GM19351 (cell line): ENCODE data around the gene PDIA6.
A peak's percentile ranks its signal among the peaks of the same experiment; 100 is the strongest.
"Not testable (repeated sequence)": the region's sequence is repeated elsewhere in the genome, so short reads cannot be mapped to it uniquely, and the experiment has no call there.

Experiments used
- ATAC-seq: cut with Tn5 transposase; IDR thresholded peaks from one replicate; pipeline ENCODE4 v1.9.1; 2021; ENCODE audit warnings: mild to moderate bottlenecking, moderate library complexity; ENCODE audit not compliant: unreplicated experiment

The PDIA6 gene

DNA sequence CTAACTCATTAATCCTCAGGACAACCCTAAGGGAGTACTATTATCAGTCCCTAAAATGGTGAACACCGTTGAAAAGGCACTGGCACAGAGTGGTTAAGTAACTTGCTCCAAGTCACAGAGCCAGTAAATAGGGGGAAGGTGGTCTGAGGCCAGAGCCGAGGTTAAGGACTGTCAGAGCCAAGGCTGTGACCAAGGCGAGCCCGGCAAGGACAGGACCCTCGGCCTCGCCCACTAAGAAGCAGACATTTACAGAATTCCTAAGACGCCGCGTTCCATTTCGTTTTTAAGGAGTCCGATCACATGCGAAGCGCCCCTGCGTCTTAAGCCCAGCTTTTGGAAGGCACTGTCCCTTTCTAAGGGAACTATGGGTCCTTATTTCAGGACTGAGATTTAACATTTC lies 1.1 kb downstream of the PDIA6 start:
- no peak for ATAC-seq

DNA sequence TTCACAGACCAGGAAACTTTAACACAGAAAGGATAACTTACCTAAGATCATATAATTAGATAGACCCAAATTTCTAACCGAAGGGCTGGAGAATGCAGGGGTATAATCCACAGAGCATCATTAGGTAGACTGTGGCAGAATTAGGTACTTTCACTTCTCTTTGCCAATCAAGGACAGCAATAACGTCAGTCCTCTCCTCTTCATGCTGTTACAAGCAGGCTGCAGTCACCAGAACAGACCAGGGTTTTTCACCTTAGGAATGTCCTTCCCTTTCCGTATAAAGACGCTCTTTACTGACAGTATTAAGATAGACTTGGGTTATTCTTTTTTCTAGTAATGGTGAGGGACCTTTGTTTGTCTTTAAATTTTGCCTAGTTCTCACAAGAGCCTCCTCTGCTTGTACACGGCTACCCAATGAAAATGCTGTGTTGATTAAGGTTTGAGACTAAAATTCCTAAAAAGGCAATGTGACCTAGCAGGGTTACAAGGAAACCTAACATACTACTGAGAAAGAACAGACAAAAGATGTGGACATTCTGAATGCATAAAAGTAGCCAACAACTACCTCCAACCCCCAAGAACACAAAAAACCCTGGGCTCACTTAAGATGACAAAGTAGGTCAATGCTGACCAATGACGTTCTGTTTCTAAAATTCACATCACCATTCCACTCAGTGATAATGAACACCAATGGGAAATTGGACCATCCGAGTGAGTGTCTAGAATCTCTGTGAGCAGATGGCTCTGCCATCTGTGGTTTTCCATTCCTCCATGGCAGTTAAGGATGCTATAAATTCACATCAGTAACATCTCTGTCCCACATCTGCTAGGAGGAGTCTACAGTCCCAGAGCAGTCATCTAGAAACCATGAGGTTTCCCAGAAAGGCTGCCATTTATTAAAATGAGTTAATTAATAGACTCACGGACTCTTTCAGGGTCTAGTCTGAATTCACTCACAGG lies 2.1 kb downstream of the PDIA6 start:
- ATAC-seq: peak; percentile 30

DNA sequence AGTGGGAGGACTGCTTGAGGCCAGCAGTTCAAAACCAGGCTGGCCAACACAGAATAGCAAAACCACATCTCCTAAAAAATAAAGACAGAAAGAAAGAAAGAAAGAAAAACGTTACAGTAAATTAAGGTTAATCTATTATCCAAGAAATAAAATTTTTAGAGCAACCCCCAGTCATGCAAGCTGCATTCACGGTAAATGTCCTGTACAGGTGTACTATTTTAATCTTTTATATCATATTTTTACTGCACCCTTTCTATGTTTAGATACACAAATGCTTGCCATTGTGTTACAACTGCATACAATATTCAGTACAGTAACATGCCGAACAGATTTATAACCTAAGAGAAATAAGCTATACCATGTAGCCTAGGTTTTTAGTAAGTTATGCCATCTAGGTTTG lies 6.0 kb downstream of the PDIA6 start:
- ATAC-seq: no peak

DNA sequence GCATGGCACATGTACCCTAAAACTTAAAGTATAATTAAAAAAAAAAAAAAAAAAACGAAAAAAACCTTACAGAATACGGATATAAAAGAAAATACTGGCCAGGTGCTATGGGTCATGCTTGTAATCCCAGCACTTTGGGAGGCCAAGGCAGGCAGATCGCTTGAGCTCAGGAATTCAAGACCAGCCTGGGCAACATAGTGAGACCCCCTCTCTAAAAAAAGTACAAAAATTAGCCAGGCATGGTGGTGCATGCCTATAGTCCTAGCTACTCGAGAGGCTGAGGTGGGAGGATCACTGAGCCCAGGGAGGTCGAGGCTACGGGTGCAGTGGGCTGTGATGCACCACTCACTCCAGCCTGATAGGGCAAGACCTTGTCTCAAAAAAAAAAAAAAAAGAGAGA lies 6.6 kb downstream of the PDIA6 start:
- ATAC-seq: not testable (repeated sequence)

DNA sequence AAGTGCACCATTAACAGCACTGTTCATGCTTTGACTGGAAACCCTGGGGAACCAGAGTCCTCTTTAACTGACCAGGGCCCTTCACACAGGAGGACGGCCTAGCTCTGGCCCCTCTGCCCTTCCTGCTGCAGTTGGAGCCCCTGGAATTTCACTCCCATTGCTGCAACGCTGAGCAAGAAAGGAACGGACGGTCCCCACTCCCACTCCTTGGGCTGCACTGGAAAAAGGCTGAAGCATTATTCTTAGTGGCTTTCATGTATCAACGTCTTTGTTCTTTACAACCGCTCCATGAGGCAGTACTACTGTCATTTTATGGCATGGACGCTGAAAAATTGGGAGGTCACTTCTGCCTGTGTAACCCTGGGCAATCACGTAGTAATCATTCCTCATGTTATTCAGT lies 9.9 kb downstream of the PDIA6 start:
- no peak for ATAC-seq

DNA sequence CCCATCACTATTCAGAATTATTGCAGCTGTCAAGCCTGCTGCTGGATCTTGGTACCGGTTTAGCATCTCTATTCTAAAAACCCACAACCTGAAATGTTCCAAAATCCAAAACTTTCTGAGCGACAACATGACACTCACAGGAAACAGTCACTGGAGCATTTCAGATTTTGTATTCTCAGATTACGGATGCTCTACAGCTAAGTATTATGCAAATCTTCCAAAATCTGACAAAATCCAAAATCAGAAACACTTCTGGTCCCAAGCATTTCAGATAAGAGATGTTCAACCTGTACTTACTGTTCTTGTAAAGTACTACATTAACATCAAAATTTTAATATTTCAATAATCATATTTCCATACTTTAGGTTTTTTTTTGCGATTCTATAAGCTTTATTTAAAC lies 12.4 kb downstream of the PDIA6 start:
- ATAC-seq: no peak

DNA sequence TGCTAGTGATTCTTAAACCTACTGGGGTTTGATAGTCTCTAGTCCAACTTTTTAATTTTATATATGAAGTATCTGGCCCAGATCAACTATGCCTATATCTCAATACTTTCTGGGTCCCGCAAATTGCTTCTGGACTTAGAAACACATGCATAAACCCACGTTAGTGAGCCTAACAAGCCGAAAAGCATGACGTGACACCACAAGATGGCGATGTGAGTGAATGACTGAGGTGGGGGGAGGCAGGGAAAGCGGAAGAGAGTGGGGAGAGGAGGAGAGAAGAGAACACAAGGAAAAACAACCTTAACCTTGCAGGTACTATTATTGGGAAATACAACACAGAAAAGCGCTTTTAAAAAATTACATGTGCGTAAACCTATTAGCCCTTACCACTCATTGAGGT lies 13.8 kb downstream of the PDIA6 start:
- no peak for ATAC-seq

DNA sequence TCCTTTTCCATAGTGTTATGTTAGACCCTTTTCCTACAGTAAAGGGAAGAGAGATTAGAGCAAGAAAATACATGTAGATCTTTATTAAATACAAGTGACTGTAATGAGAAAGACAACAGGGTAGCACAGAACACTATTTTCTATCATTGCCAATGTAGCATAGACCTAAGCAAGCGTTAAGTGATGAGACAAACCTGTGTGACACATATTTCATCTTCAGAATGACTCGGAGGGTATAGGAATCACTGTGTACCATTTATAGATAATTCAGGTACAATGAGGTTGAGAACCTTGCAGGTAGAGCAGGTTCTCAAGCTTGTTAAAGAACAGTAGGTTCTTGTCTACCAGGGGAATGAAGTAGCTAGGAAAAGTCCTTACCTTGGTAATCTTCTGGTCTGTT lies 15.9 kb downstream of the PDIA6 start:
- no peak for ATAC-seq

DNA sequence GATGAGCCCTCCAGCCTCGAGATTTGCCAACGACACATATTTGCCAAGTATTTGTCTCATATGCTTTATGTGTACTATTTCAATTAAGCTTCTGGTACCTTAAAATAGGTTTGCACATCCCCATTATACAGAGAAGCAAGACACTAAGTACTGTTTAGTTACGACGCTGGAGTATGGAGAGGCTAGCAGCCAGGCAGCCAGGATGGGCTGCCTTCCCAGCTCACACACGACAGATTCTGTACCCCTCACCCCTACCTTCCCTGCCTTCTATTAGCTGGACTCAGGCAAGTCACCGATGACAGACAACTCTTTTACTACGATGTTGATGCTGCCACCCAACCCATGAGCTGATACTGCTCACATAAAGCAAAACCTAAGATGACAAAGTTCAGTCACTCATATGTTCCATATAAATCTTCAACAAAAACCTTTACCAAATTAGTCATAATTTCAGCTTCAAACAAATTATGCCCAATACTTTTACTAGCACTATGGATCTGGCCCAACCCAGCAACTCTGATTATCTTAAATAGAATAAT lies 17.0 kb downstream of the PDIA6 start:
- ATAC-seq: no peak

DNA sequence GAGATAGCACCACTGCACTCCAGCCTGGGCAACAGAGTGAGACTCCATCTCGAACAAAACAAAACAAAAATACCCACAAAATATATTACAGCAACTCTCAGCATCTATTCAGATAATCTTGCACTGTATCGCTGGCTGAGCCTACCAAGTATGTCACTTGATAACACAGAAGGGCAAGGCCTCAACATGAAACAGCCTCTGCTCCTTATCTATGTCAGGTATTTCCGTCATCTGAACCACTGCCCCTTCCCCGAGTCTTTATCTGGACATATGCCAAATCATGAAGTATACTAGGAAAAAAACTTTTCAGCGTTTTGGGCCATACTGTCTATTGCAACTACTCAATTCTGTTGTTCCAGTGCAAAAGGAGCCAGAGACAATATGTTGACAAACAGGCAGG lies 17.7 kb downstream of the PDIA6 start:
- ATAC-seq: no peak

DNA sequence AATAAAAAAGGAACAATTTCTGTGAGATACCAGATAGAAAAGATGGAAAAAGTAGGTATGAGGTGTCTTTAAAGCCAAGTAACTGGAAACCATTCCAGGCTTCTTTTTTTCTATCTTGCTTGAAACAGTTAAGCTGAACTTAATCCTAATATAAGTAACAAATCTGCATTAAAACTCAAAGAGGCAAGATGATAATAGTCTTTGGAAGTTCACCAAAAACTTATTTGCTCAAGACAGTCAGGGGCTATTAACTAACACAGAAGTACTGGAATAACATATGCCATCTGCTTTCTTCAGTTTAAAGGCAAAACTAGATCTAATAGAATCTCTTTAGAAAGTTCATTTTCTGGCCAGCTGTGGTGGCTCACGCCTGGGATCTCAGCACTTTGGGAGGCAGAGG lies 18.8 kb downstream of the PDIA6 start:
- ATAC-seq: no peak

DNA sequence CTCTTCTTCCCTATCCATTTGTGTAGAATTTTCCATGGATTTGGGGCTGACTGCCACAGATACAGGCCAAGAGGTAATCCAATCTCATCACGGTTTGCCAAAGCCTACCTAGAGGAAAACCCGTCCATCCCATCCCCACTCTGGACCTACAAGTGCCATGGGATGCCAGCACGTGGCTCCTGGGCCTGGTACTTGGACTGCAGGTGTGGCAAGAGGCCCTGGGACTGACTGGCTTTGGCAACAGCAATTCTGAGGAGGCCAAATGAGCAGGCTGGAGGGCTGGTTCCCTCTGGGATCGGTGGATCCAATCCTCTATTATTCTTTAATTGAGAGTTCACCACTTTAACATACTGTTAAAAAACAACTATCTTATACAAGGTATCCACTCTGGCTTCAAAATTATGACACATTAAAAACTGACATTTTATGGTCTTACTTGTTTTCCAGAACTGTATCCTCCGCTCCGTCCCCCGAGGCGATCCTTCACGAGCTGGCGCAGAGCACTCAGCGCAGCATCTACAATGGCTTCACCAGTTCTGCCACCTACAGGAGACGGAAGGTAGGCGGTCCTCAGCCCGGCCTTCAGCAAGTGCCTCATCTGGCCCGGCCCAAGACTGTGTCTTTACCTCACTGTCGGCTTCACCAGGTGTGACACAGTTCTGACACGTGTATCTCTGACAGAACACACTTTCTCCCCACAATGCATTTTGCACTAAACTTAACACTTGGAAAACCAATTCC lies 19.8 kb downstream of the PDIA6 start:
- no peak for ATAC-seq

DNA sequence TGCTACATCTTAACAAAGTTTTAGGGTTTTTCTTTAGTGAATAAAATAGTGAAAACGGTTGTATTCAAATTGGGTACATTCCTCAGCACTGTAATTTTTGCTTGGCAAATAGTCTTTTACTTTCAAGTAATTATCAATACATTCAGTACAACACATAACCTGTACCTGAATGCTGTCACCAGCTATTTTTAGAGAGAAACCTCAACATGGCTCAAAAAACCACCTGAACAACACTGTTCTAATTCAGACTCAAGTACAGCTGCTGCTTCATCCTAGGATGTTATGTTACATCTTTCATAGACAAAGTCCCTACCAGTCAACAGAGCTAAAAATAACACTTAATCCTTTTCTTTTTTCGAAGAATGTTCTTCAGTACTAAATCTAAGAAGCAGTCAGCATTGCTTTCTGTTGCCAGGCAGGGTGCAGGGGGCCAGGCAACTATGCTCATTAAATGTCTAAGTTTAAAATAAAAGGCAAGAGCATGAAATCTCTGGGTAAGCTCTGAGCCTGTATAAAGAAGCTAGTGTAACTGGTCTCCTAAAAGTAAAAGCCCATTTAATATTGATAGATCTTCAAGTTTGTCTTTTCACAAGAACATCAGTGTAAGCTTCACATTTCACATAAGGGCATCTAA lies 20.5 kb downstream of the PDIA6 start:
- peak; percentile 60 for ATAC-seq

DNA sequence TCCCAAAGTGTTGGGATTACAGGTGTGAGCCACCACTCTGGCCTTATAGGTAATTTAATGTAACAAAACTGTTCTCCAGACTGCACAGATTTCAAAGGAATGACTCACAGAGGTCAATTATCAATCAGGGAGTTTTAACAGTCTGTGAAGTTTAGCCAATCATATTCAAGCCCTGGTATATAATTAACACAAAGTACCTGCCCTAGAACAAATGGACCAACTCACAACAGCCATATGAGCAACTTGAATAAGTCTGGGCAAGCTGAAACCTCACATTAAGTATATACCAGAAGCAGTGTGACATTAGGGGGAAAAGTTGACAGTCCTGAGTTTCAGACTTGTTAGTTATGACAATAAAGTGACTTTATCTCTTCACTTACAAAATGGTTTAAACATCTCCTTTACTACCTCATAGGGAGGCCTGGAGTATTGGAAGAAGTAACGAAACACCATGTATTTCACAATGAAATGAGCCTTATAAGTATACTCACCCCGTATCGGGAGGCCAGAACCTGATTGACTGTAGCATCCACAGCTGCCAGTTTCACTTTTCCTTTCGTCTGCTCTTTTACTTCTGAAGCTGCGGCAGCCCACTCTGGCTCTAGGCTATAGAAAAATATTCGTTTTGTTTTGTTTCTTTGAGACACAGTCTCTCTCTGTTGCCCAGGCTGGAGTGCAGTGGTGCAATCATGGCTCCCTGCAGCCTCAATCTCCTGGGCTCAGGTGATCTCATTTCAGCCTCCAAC lies 22.2 kb downstream of the PDIA6 start:
- peak; percentile 90 for ATAC-seq

DNA sequence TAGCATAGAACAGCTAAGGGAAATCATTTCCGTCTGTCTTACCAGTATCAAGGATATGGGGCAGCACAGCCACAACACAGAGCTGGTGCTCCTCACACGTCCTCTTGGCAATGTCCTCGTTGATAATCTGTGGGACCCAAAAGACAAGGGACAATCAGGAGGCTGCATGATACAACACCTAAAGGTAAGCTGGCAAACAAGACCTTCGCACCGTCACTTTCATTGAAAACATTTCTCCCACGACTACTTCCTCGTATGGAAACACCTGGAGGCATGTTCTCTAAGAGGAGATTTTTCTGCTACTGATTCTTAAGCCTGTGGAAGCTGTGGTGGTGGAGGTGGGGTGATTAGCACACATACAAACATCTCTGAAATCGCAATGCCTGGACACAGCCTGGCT lies 23.7 kb downstream of the PDIA6 start:
- ATAC-seq: no peak

DNA sequence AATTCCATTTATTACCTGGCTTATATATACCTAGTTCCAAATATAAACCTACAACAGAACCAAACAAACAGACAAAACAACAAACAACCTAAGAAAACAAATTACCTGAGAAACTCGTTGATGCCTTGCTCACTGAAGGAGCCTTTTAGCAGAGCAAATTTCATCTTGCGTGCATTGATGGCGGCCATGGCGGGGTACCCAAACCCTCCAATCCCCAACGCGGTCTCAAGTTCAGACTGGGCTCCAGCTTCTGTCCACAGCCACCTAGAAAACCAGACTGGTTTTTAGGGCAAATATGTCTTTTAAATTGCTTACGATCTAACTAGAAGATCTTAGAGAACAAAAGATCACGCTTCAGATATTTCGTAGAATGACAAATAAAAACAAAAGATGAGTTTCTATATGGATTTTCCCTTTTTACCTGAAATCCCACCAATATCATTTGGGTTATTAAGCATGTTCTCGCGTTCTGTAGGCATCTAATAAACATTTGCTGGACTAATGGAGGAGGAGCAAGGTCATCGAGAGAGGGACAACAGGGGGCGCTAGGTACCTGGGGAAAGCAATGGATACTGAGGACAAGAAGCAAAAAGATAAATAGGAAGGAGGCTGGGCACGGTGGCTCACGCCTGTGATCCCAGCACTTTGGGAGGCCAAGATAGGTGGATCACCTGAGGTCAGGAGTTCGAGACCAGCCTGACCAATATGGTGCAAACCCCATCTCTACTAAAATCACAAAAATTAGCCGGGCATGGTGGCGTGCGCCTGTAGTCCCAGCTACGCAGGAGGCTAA lies 25.2 kb downstream of the PDIA6 start:
- no peak for ATAC-seq

DNA sequence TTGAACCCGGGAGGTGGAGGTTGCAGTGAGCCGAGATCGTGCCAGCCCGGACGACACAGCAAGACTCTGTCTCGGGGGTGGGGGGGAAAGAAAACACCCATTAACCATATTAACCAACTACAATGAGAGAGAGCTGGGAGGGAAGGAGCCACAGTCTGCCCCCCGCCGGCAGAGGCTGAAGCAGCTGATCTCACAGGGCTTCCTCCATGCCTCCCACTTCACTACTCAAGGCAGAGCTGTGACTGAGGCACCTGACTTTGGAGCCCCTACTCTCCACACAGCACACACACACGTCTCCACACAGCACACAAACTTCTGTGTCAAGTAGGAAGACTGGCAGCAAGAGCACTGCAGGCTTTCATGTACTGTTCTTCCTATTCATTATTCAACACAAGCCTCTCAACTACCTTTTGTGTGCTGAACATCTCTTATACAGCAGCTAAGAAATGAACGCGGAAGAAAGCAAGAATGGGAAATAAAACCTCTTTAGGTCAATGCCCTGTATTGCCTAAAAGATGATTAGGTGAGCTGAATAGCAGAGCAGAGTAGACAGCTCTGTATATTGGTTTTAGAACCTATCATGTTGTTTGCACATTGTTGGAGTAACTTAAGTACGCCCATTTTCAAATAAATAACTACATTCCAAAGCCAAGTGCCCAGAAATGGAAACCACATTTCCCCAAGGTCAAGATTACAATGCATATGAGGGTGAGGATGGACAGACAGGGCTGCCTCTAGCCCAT lies 26.2 kb downstream of the PDIA6 start:
- ATAC-seq: no peak

DNA sequence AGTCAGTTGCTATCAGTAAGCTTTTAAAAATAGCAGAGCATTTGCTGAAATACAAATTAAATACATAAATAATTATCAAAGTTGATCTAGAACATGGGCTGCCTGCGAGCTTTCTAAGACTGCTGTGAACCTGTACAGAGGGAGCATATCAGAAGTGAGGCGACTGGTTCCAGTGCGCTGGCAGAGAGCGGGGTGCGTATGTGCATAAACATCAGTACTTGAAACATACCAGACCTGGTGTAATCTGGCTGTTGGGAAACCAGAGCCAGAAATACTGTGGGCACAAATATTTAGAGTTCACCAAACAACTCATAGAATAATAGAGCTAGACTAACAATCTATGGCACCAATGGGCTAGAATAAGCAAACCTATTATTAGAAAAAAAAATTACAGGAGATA lies 27.3 kb downstream of the PDIA6 start:
- ATAC-seq: no peak

DNA sequence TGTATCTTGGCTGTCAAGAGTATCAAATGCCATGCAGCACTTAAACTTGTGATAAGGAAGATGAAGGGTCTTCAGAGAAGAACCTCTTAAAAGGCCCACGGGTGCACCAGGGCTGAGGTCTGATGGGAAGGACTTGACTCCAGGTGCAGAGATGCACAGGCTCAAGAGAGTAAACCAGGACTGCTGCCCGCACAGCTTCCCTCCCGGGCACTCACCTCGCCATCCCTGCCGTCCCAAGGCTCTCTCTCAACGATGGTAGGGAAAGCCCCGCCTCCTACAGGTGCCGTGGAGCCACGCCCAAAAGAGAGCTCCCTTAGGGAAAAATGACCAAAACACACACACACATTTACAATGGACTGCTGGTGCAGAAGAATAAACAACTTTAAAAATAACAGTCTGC lies 27.9 kb downstream of the PDIA6 start:
- ATAC-seq: no peak
